ENCODE data around the gene ST14. TPM values are rescaled to one million over a fixed set of nuclear protein-coding genes. Genes with fewer than 3 reads are reported as not detected.

ST14 gene
- total and polyA plus RNA-seq, 2 donors (not counting 1 experiment from before 2014, with no cell fraction given), result under 0.01 TPM; not detected in 1

- H3K4me1 ChIP-seq (ENCODE audit: control insufficient read depth, extremely low read depth, insufficient read depth, low read length), result no peaks in the 10 kb centered on the region
- no peaks in the 10 kb centered on the region for H3K36me3 ChIP-seq (ENCODE audit: control insufficient read depth, insufficient read depth, low read length)
- H3K27ac ChIP-seq (ENCODE audit: insufficient read depth, low read length), result no peak overlapping the region
- no peaks in the 10 kb centered on the region for H3K79me2 ChIP-seq (ENCODE audit: control insufficient read depth, insufficient read depth, low read length)
- H3K4me2 ChIP-seq (ENCODE audit: extremely low read depth, insufficient read depth, low read length), result no peak overlapping the region
- no peak overlapping the region for H2AFZ ChIP-seq (ENCODE audit: low read length)
- no peak for TF ChIP-seq EZH2 (IDR thresholded peaks at IDR 0.05; ENCODE audit: low read length, missing control alignments)
- no peak for TF ChIP-seq CTCF (conservative IDR thresholded peaks at IDR 0.05 in 1 of 2, IDR thresholded peaks at IDR 0.05 in 1 of 2; ENCODE audit: low read depth in 1 of 2, low read length in 2 of 2)
- H4K20me1 ChIP-seq (ENCODE audit: control insufficient read depth, extremely low read depth, insufficient read depth, low read length), result no peaks in the 10 kb centered on the region
- DNase-seq (ENCODE audit: low read depth in 2 of 2), result no peak
- H3K9me3 ChIP-seq (ENCODE audit: control insufficient read depth, insufficient read depth, low read depth, low read length), result no peaks in the 10 kb centered on the region
- no peak overlapping the region for H3K9ac ChIP-seq (ENCODE audit: insufficient read depth, low read length)
- H3K27me3 ChIP-seq (ENCODE audit: control insufficient read depth, insufficient read depth, low read length), result peaks cover 3% of the 10 kb centered on the region
- H3K4me3 ChIP-seq (replicated peaks in 1 of 4; ENCODE audit: control extremely low read depth in 1 of 4, insufficient read depth in 1 of 4, low read depth in 3 of 4, low read length in 4 of 4), result no peak overlapping the region
These were observed 30.1 kb downstream of the ST14 start for GRCh38 chr11:130189492-130190210.

DNA sequence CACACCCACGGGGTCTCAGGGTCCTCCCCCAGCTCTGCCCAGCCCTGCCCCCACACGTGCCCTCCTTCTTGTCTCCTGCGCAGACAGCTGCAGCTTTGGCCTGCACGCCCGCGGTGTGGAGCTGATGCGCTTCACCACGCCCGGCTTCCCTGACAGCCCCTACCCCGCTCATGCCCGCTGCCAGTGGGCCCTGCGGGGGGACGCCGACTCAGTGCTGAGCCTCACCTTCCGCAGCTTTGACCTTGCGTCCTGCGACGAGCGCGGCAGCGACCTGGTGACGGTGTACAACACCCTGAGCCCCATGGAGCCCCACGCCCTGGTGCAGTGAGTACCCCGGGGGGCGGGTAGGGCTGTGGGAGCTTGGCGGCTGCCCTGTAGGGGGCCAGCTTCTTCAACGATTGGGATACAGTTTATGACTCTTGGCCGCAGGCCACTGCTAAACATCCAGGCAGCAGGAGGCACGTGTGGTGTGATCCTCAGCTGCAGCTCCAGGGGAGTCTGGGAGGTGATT, 30.8 kb downstream of the ST14 start:
- no peak overlapping the region for H3K27ac ChIP-seq (ENCODE audit: insufficient read depth, low read length)
- H3K4me2 ChIP-seq (ENCODE audit: extremely low read depth, insufficient read depth, low read length), result no peak overlapping the region
- no peak for TF ChIP-seq CTCF (conservative IDR thresholded peaks at IDR 0.05 in 1 of 2, IDR thresholded peaks at IDR 0.05 in 1 of 2; ENCODE audit: low read depth in 1 of 2, low read length in 2 of 2)
- no peak for TF ChIP-seq EZH2 (IDR thresholded peaks at IDR 0.05; ENCODE audit: low read length, missing control alignments)
- no peak overlapping the region for H3K4me3 ChIP-seq (replicated peaks in 1 of 4; ENCODE audit: control extremely low read depth in 1 of 4, insufficient read depth in 1 of 4, low read depth in 3 of 4, low read length in 4 of 4)
- DNase-seq (ENCODE audit: low read depth in 2 of 2), result no peak
- H3K36me3 ChIP-seq (ENCODE audit: control insufficient read depth, insufficient read depth, low read length), result no peaks in the 10 kb centered on the region
- H3K27me3 ChIP-seq (ENCODE audit: control insufficient read depth, insufficient read depth, low read length), result no peaks in the 10 kb centered on the region
- no peak overlapping the region for H2AFZ ChIP-seq (ENCODE audit: low read length)
- H3K4me1 ChIP-seq (ENCODE audit: control insufficient read depth, extremely low read depth, insufficient read depth, low read length), result no peaks in the 10 kb centered on the region
- H3K9me3 ChIP-seq (ENCODE audit: control insufficient read depth, insufficient read depth, low read depth, low read length), result no peaks in the 10 kb centered on the region
- H4K20me1 ChIP-seq (ENCODE audit: control insufficient read depth, extremely low read depth, insufficient read depth, low read length), result no peaks in the 10 kb centered on the region
- no peaks in the 10 kb centered on the region for H3K79me2 ChIP-seq (ENCODE audit: control insufficient read depth, insufficient read depth, low read length)
- H3K9ac ChIP-seq (ENCODE audit: insufficient read depth, low read length), result no peak overlapping the region

GRCh38 chr11:130191896-130192295, 32.3 kb downstream of the ST14 start:
- no peak for DNase-seq (ENCODE audit: low read depth in 2 of 2)
- TF ChIP-seq EZH2 (IDR thresholded peaks at IDR 0.05; ENCODE audit: low read length, missing control alignments), result no peak
- TF ChIP-seq CTCF (conservative IDR thresholded peaks at IDR 0.05 in 1 of 2, IDR thresholded peaks at IDR 0.05 in 1 of 2; ENCODE audit: low read depth in 1 of 2, low read length in 2 of 2), result no peak

More at GRCh38 chr11:130191896-130192295, 32.3 kb downstream of the ST14 start:
- Histone ChIP-seq H3K36me3 (ENCODE audit: control insufficient read depth, insufficient read depth, low read length) (no peaks in the 10 kb centered on the region), H3K79me2 (ENCODE audit: control insufficient read depth, insufficient read depth, low read length) (no peaks in the 10 kb centered on the region), H2AFZ (ENCODE audit: low read length) (no peak overlapping the region), H3K4me1 (ENCODE audit: control insufficient read depth, extremely low read depth, insufficient read depth, low read length) (no peaks in the 10 kb centered on the region), H4K20me1 (ENCODE audit: control insufficient read depth, extremely low read depth, insufficient read depth, low read length) (no peaks in the 10 kb centered on the region), H3K4me2 (ENCODE audit: extremely low read depth, insufficient read depth, low read length) (no peak overlapping the region), H3K27ac (ENCODE audit: insufficient read depth, low read length) (no peak overlapping the region), H3K9ac (ENCODE audit: insufficient read depth, low read length) (no peak overlapping the region), H3K4me3 (replicated peaks in 1 of 4; ENCODE audit: control extremely low read depth in 1 of 4, insufficient read depth in 1 of 4, low read depth in 3 of 4, low read length in 4 of 4) (no peak overlapping the region), H3K9me3 (ENCODE audit: control insufficient read depth, insufficient read depth, low read depth, low read length) (no peaks in the 10 kb centered on the region), H3K27me3 (ENCODE audit: control insufficient read depth, insufficient read depth, low read length) (no peaks in the 10 kb centered on the region)

Measured in fibroblast of lung (primary cell).